K562 (cell line): ENCODE data around the gene COL9A2.

Source experiments
- ATF2 ChIP-seq: sonication (generic); formaldehyde crosslinking; IDR thresholded peaks from 2 replicates; pipeline ENCODE4 v1.8.1; 2022; ENCODE audit warnings: missing genetic modification reagents
- BCL6 ChIP-seq: fragments of 250-450 bp; sonication (Bioruptor Pico); IDR thresholded peaks from 2 replicates; pipeline ENCODE4 v1.4.0; 2020
- CTCF ChIP-seq, 3 experiments: IDR thresholded peaks in 2 of 3; conservative IDR thresholded peaks in 1 of 3; 2 replicates each; pipeline ENCODE4 v1.5.1; 2011 to 2012; ENCODE audit warnings: low read length in 3 of 3, mild to moderate bottlenecking in 3 of 3, control low read depth in 2 of 3, improper control_type of control experiment in 1 of 3, inconsistent platforms in 1 of 3, low read depth in 1 of 3, mixed read lengths in 1 of 3, moderate library complexity in 1 of 3; ENCODE audit not compliant: insufficient read depth in 2 of 3
- EP300 ChIP-seq: IDR thresholded peaks from 2 replicates; pipeline ENCODE4 v1.6.1; 2012; ENCODE audit warnings: low read length, improper control_type of control experiment
- HES1 ChIP-seq: fragments of 450-650 bp; IDR thresholded peaks from 2 replicates; pipeline ENCODE4 v1.6.1; 2016; ENCODE audit warnings: low read depth, mild to moderate bottlenecking, moderate library complexity
- HMGXB4 ChIP-seq: sonication (generic); formaldehyde crosslinking; IDR thresholded peaks from 2 replicates; pipeline ENCODE4 v1.8.1; 2023; ENCODE audit warnings: mild to moderate bottlenecking, missing genetic modification reagents
- POLR2A ChIP-seq: fragments of 450-650 bp; conservative IDR thresholded peaks from 2 replicates; pipeline ENCODE4 v1.6.1; 2016
- SIN3A ChIP-seq, 2 experiments: fragments of 150-350 bp in 1 of 2; IDR thresholded peaks; 2 replicates each; pipeline ENCODE4 v1.6.1; 2011 to 2016; ENCODE audit warnings: borderline replicate concordance in 2 of 2, low read depth in 2 of 2, low read length in 2 of 2, mild to moderate bottlenecking in 2 of 2, moderate library complexity in 2 of 2; ENCODE audit not compliant: control insufficient read depth in 1 of 2
- SMAD1 ChIP-seq: fragments of 150-350 bp; IDR thresholded peaks from 2 replicates; pipeline ENCODE4 v1.6.1; 2014; ENCODE audit warnings: low read length, low read depth; ENCODE audit not compliant: partially characterized antibody
- TCF7L2 ChIP-seq: fragments of 150-350 bp; IDR thresholded peaks from 2 replicates; pipeline ENCODE4 v1.6.1; 2016; ENCODE audit warnings: low read depth, mild to moderate bottlenecking, low read length, moderate library complexity
- THRAP3 ChIP-seq: fragments of 450-650 bp; IDR thresholded peaks from 2 replicates; pipeline ENCODE4 v1.6.1; 2016; ENCODE audit warnings: mild to moderate bottlenecking, inconsistent platforms, borderline replicate concordance
- USF2 ChIP-seq: sonication (generic); formaldehyde crosslinking; IDR thresholded peaks from 2 replicates; pipeline ENCODE4 v1.5.0; 2020; ENCODE audit warnings: missing genetic modification reagents
- ZNF445 ChIP-seq: fragments of 250-450 bp; sonication (Bioruptor Pico); IDR thresholded peaks from 2 replicates; pipeline ENCODE4 v1.4.0; 2020; ENCODE audit warnings: low read depth, mild to moderate bottlenecking, moderate library complexity

GRCh38 chr1:40251456-40251855 lies 65.6 kb downstream of the COL9A2 start:
- TF ChIP-seq BCL6 (no peak), POLR2A (no peak), TCF7L2 (no peak), SIN3A (IDR thresholded peaks at IDR 0.05; ENCODE audit: borderline replicate concordance in 2 of 2, control insufficient read depth in 1 of 2, low read depth in 2 of 2, low read length in 2 of 2) (no peak), ZNF445 (CRISPR knock-in tag) (no peak), SMAD1 (no peak), USF2 (CRISPR knock-in tag) (no peak), HMGXB4 (CRISPR knock-in tag) (no peak), EP300 (no peak), HES1 (no peak), CTCF (IDR thresholded peaks at IDR 0.05 in 2 of 3, conservative IDR thresholded peaks at IDR 0.05 in 1 of 3; ENCODE audit: insufficient read depth in 2 of 3, low read depth in 1 of 3, low read length in 3 of 3) (no peak), THRAP3 (no peak), ATF2 (no peak)
